ENCODE measurements around the gene STING1.

DNA sequence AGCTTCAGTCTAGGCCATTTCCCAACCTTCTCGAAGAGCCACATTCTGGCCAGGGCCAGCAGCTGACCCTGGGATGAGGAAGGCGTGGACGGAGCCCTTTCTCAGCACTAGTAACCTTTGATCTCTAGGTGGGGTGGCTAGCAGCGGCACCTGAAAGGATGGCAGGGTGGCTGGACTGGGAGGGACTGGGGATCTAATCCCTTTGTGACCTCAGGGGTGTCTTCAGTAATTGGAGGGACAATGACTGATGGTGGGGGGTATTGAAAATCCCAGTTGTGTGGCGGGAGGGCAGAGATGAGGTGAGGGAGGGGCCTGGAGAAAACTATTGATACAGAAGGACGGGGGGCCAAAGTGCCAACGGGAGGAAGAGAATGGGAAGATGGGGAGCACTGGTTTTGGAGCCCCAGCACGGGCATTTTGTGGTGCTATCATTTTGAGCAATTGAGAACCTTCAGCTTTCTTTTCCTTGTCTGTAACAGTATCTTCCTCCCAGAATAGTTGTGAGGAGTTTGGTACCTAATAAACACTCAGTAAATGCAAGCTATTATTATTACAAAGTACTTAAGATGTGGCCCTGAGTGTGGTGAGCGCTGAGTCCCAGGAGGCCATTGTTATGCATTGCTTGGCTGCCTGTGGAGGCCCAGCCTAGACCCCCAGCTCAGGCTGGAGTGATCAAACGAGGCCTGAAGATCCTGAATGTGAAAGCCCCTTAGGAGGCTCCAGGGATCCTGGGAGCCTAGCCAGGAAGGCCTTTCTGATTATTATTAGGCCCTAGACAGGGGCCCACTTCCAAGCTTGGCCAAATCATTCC, 41.3 kb upstream of the STING1 start:
- TF ChIP-seq, protein P1, sequence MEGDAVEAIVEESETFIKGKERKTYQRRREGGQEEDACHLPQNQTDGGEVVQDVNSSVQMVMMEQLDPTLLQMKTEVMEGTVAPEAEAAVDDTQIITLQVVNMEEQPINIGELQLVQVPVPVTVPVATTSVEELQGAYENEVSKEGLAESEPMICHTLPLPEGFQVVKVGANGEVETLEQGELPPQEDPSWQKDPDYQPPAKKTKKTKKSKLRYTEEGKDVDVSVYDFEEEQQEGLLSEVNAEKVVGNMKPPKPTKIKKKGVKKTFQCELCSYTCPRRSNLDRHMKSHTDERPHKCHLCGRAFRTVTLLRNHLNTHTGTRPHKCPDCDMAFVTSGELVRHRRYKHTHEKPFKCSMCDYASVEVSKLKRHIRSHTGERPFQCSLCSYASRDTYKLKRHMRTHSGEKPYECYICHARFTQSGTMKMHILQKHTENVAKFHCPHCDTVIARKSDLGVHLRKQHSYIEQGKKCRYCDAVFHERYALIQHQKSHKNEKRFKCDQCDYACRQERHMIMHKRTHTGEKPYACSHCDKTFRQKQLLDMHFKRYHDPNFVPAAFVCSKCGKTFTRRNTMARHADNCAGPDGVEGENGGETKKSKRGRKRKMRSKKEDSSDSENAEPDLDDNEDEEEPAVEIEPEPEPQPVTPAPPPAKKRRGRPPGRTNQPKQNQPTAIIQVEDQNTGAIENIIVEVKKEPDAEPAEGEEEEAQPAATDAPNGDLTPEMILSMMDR (IDR thresholded peaks at IDR 0.05; ENCODE audit: poor library complexity) = no peak
- no peak for TF ChIP-seq EZH2 (IDR thresholded peaks at IDR 0.05; ENCODE audit: borderline replicate concordance)

Data from hepatocyte (in vitro differentiated cells).